CD8-positive, alpha-beta memory T cell (primary cell): ENCODE results near the gene MDN1. TPM values are rescaled to one million over a fixed set of nuclear protein-coding genes. Genes with fewer than 3 reads are reported as not detected.
"Not testable (repeated sequence)": the region's sequence is repeated elsewhere in the genome, so short reads cannot be mapped to it uniquely, and the experiment has no call there.

ENCODE experiments used
- CTCF ChIA-PET: fragments of 350-600 bp; sonication (Branson Sonifier 250); formaldehyde crosslinking; loops from one replicate; lab custom pipeline; 2021; ENCODE audit warnings: antibody characterized with exemption; lab: Charles Lee
- POLR2A ChIA-PET: fragments of 350-600 bp; sonication (Branson Sonifier 250); formaldehyde crosslinking; loops from one replicate; lab custom pipeline; 2021; ENCODE audit warnings: antibody characterized with exemption; lab: Charles Lee
- DNase-seq, 5 donors: peaks; one replicate each; pipeline versions ENCODE4 v3.0.0 to v3.0.0-alpha.2; 2020 to 2022; ENCODE audit warnings: mixed read lengths in 1 of 5
- H3K27ac ChIP-seq: one replicate; pipeline ENCODE4 v1.7.0; 2013; ENCODE audit warnings: low read depth, mild to moderate bottlenecking, low read length, moderate library complexity
- H3K27me3 ChIP-seq: 2 replicates; pipeline ENCODE4 v1.7.0; 2013; ENCODE audit warnings: low read length, mild to moderate bottlenecking; ENCODE audit not compliant: insufficient read depth, poor library complexity, severe bottlenecking
- H3K36me3 ChIP-seq: 2 replicates; pipeline ENCODE4 v1.7.0; 2013; ENCODE audit warnings: mild to moderate bottlenecking, low read length, moderate library complexity; ENCODE audit not compliant: insufficient read depth
- H3K4me1 ChIP-seq: 2 replicates; pipeline ENCODE4 v1.7.0; 2013; ENCODE audit warnings: mild to moderate bottlenecking, low read length, moderate library complexity; ENCODE audit not compliant: insufficient read depth
- H3K4me3 ChIP-seq: 2 replicates; pipeline ENCODE4 v1.7.0; 2013; ENCODE audit warnings: mild to moderate bottlenecking, low read length
- H3K9me3 ChIP-seq: 2 replicates; pipeline ENCODE4 v1.7.0; 2013; ENCODE audit warnings: mild to moderate bottlenecking, low read length
- H3K27ac Mint-ChIP-seq, 8 donors: one replicate each; pipeline ENCODE4 v1.8.0; 2020 to 2021; ENCODE audit warnings: mixed read lengths in 8 of 8, mild to moderate bottlenecking in 6 of 8, inconsistent platforms in 3 of 8, moderate library complexity in 3 of 8
- H3K27me3 Mint-ChIP-seq, 2 donors: one replicate each; pipeline ENCODE4 v1.8.0; 2020 to 2021; ENCODE audit warnings: mixed read lengths in 2 of 2, mild to moderate bottlenecking in 1 of 2, moderate library complexity in 1 of 2
- H3K36me3 Mint-ChIP-seq, 3 donors: one replicate each; pipeline ENCODE4 v1.8.0; 2020 to 2021; ENCODE audit warnings: mixed read lengths in 3 of 3, inconsistent platforms in 1 of 3, mild to moderate bottlenecking in 1 of 3
- H3K4me1 Mint-ChIP-seq, 3 donors: one replicate each; pipeline ENCODE4 v1.8.0; 2020 to 2021; ENCODE audit warnings: mixed read lengths in 3 of 3, inconsistent platforms in 1 of 3, mild to moderate bottlenecking in 1 of 3
- H3K4me3 Mint-ChIP-seq, 7 donors: one replicate each; pipeline ENCODE4 v1.8.0; 2020 to 2021; ENCODE audit warnings: mixed read lengths in 7 of 7, mild to moderate bottlenecking in 6 of 7, moderate library complexity in 4 of 7, inconsistent platforms in 2 of 7
- H3K9me3 Mint-ChIP-seq, 5 donors: one replicate each; pipeline ENCODE4 v1.8.0; 2020 to 2022; ENCODE audit warnings: mixed read lengths in 5 of 5, mild to moderate bottlenecking in 3 of 5, moderate library complexity in 2 of 5, inconsistent platforms in 1 of 5
- polyA plus RNA-seq: library from polyadenylated mRNA; unstranded; fragments of 300-500 nt; fragmentation: Illumina TruSeq; gene quantifications from one replicate; pipeline ENCODE4 v1.2.3, GENCODE V29; 2021
- total RNA-seq, 2 experiments: library from RNA; stranded (reverse); gene quantifications; one replicate each; pipeline ENCODE4 v1.2.3, GENCODE V29; 2021

Gene MDN1
- total and polyA plus RNA-seq, 3 experiments from 2014 or later: 8.6 to 63.6 (median 63.3) TPM

GRCh38 chr6:89828988-89829471, 9.4 kb upstream of the MDN1 start:
- peak in 3 of 5 donors; percentile 16 to 51 (median 20) for DNase-seq
- Histone ChIP-seq H3K27ac (peak overlapping the region; percentile 81), H3K36me3 (no peaks in the 10 kb centered on the region), H3K27me3 (no peaks in the 10 kb centered on the region), H3K9me3 (no peaks in the 10 kb centered on the region), H3K4me3 (peak overlapping the region; percentile 93), H3K4me1 (peaks cover 20% of the 10 kb centered on the region)
- peaks cover 0 to 1% of the 10 kb centered on the region in 2 donors for H3K27me3 Mint-ChIP-seq
- peaks cover 28 to 39% (median 32%) of the 10 kb centered on the region in 3 donors for H3K4me1 Mint-ChIP-seq
- ChIA-PET POLR2A (interaction anchor here (0.5 to 2.7 kb wide), 7 partner anchors 7 to 445 kb away, joined by 3 to 41 read pairs (median 4); partner anchors contain the start of genes LYRM2 and MDN1), CTCF (interaction anchor here (0.7 to 2.4 kb wide), 4 partner anchors 9 to 111 kb away, joined by 3 to 21 read pairs (median 4); partner anchors contain the start of gene MDN1)
- no peaks in the 10 kb centered on the region for H3K9me3 Mint-ChIP-seq
- peak overlapping the region; percentile 67 to 99 (median 95) for H3K27ac Mint-ChIP-seq
- H3K36me3 Mint-ChIP-seq: peaks cover 0 to 35% (median 7%) of the 10 kb centered on the region in 3 donors
- peak overlapping the region; percentile 96 to 100 (median 99) for H3K4me3 Mint-ChIP-seq

- ChIA-PET CTCF (interaction anchor here (0.7 to 2.4 kb wide), 4 partner anchors 9 to 112 kb away, joined by 3 to 21 read pairs (median 4); partner anchors contain the start of gene MDN1), POLR2A (interaction anchor here (0.7 to 2.7 kb wide), 4 partner anchors 9 to 468 kb away, joined by 3 to 41 read pairs (median 4); partner anchors contain the start of genes LYRM2 and MDN1)
- Histone ChIP-seq H3K4me1 (peaks cover 16% of the 10 kb centered on the region), H3K4me3 (peak overlapping the region; percentile 93), H3K27ac (peak overlapping the region; percentile 81)
- Mint-ChIP-seq H3K4me1 (peaks cover 25 to 35% (median 29%) of the 10 kb centered on the region in 3 donors), H3K36me3 (peaks cover 0 to 32% (median 7%) of the 10 kb centered on the region in 3 donors), H3K27ac (peak overlapping the region; percentile 67 to 99 (median 95)), H3K4me3 (peak overlapping the region; percentile 96 to 100 (median 99))
- H3K27me3 ChIP-seq, H3K27me3 Mint-ChIP-seq, DNase-seq, H3K36me3 ChIP-seq, H3K9me3 ChIP-seq, H3K9me3 Mint-ChIP-seq: not testable (repeated sequence)
Observed at GRCh38 chr6:89828475-89828987, 8.9 kb upstream of the MDN1 start.

GRCh38 chr6:89826029-89826528, 6.5 kb upstream of the MDN1 start:
- Histone ChIP-seq H3K27me3 (no peaks in the 10 kb centered on the region), H3K4me3 (no peak overlapping the region), H3K4me1 (peaks cover 9% of the 10 kb centered on the region), H3K27ac (no peak overlapping the region), H3K36me3 (no peaks in the 10 kb centered on the region), H3K9me3 (no peaks in the 10 kb centered on the region)
- Mint-ChIP-seq H3K36me3 (peaks cover 0 to 13% (median 0%) of the 10 kb centered on the region in 3 donors), H3K27me3 (no peaks in the 10 kb centered on the region), H3K9me3 (no peaks in the 10 kb centered on the region), H3K4me1 (peaks cover 10 to 17% (median 13%) of the 10 kb centered on the region in 3 donors), H3K27ac (no peak overlapping the region), H3K4me3 (peak overlapping the region in 3 of 7 donors; percentile 35 to 84 (median 67))
- no peak for DNase-seq
- ChIA-PET POLR2A (no interaction called here), CTCF (no interaction called here)

GRCh38 chr6:89818977-89819335, 638 bp downstream of the MDN1 start:
- H3K4me3 ChIP-seq: peak overlapping the region; percentile 85
- H3K4me3 Mint-ChIP-seq: peak overlapping the region; percentile 88 to 98 (median 96)
- peak overlapping the region; percentile 78 for H3K27ac ChIP-seq
- DNase-seq: peak in 1 of 5 donors; percentile 7
- no peaks in the 10 kb centered on the region for H3K9me3 ChIP-seq
- no peaks in the 10 kb centered on the region for H3K36me3 ChIP-seq
- no peaks in the 10 kb centered on the region for H3K27me3 ChIP-seq
- POLR2A ChIA-PET: interaction anchor here (0.7 to 2.6 kb wide), 5 partner anchors 10 to 700 kb away, joined by 3 to 41 read pairs (median 8); partner anchors contain the start of gene CASP8AP2
- H3K4me1 Mint-ChIP-seq: peaks cover 34 to 47% (median 46%) of the 10 kb centered on the region in 3 donors
- peak overlapping the region; percentile 90 to 98 (median 95) for H3K27ac Mint-ChIP-seq
- no peaks in the 10 kb centered on the region for H3K9me3 Mint-ChIP-seq
- H3K36me3 Mint-ChIP-seq: peaks cover 0 to 14% (median 1%) of the 10 kb centered on the region in 3 donors
- H3K27me3 Mint-ChIP-seq: peaks cover 0 to 2% of the 10 kb centered on the region in 2 donors
- H3K4me1 ChIP-seq: peaks cover 16% of the 10 kb centered on the region
- CTCF ChIA-PET: interaction anchor here (1.2 to 2.8 kb wide), 3 partner anchors 7 to 23 kb away, joined by 4 to 21 read pairs (median 6); partner anchors contain the start of gene CASP8AP2

- Mint-ChIP-seq H3K4me1 (peaks cover 35 to 49% (median 47%) of the 10 kb centered on the region in 3 donors), H3K27ac (peak overlapping the region; percentile 29 to 81 (median 56)), H3K9me3 (no peaks in the 10 kb centered on the region), H3K27me3 (peaks cover 0 to 2% of the 10 kb centered on the region in 2 donors), H3K36me3 (peaks cover 0 to 14% (median 1%) of the 10 kb centered on the region in 3 donors), H3K4me3 (peak overlapping the region; percentile 38 to 98 (median 95))
- H3K4me3 ChIP-seq: no peak overlapping the region
- no peaks in the 10 kb centered on the region for H3K36me3 ChIP-seq
- CTCF ChIA-PET: interaction anchor here (1.4 kb wide), 1 partner anchor 11 kb away, joined by 5 read pairs; no protein-coding TSS in a partner anchor
- no peaks in the 10 kb centered on the region for H3K27me3 ChIP-seq
- POLR2A ChIA-PET: interaction anchor here (1.4 kb wide), 1 partner anchor 12 kb away, joined by 4 read pairs; the partner anchor contains the start of gene CASP8AP2
- no peak overlapping the region for H3K27ac ChIP-seq
- H3K9me3 ChIP-seq: no peaks in the 10 kb centered on the region
- no peak for DNase-seq
- peaks cover 16% of the 10 kb centered on the region for H3K4me1 ChIP-seq
Observed at GRCh38 chr6:89817481-89817880, 2.1 kb downstream of the MDN1 start.

GRCh38 chr6:89813422-89813821, 6.2 kb downstream of the MDN1 start:
- DNase-seq, H3K4me3 Mint-ChIP-seq, H3K36me3 Mint-ChIP-seq, POLR2A ChIA-PET, H3K27ac ChIP-seq, H3K9me3 ChIP-seq, CTCF ChIA-PET, H3K27me3 ChIP-seq, H3K36me3 ChIP-seq, H3K9me3 Mint-ChIP-seq, H3K4me1 ChIP-seq, H3K4me3 ChIP-seq, H3K27me3 Mint-ChIP-seq: not testable (repeated sequence)
- Mint-ChIP-seq H3K27ac (peak overlapping the region in 2 of 8 donors; percentile 51 to 63), H3K4me1 (peaks cover 27 to 46% (median 41%) of the 10 kb centered on the region in 3 donors)

GRCh38 chr6:89807581-89807980, 12.0 kb downstream of the MDN1 start:
- CTCF ChIA-PET: no interaction called here
- Mint-ChIP-seq H3K27me3 (no peaks in the 10 kb centered on the region), H3K4me3 (no peak overlapping the region), H3K9me3 (no peaks in the 10 kb centered on the region), H3K27ac (peak overlapping the region in 7 of 8 donors; percentile 24 to 64 (median 58)), H3K4me1 (peaks cover 17 to 42% (median 31%) of the 10 kb centered on the region in 3 donors), H3K36me3 (peaks cover 0 to 11% (median 2%) of the 10 kb centered on the region in 3 donors)
- H3K36me3 ChIP-seq: no peaks in the 10 kb centered on the region
- DNase-seq: no peak
- H3K4me3 ChIP-seq: no peak overlapping the region
- no peaks in the 10 kb centered on the region for H3K4me1 ChIP-seq
- no peaks in the 10 kb centered on the region for H3K9me3 ChIP-seq
- H3K27me3 ChIP-seq: no peaks in the 10 kb centered on the region
- H3K27ac ChIP-seq: no peak overlapping the region
- POLR2A ChIA-PET: no interaction called here
